GM12878 (cell line): Measurements from ENCODE around the gene AEBP1. TPM values are rescaled to one million over a fixed set of nuclear protein-coding genes. Genes with fewer than 3 reads are reported as not detected.

Experiments
- ATAC-seq: fragments of 200-7000 bp; cut with Tn5 transposase; 3 replicates; pipeline ENCODE4 v1.9.1; 2020; ENCODE audit warnings: mild to moderate bottlenecking, moderate library complexity
- BruUV-seq: library from RNA; stranded (reverse); fragments of 400-500 nt; replicated peaks from 2 replicates; lab custom pipeline; 2021; lab: Mats Ljungman, UMichigan
- CTCF ChIA-PET: fragments of 300-600 bp; sonication (Branson Sonifier 250); formaldehyde crosslinking; extraction: SDS; loops from one replicate; lab custom pipeline; 2021; ENCODE audit warnings: inconsistent platforms; lab: Yijun Ruan, JAX
- POLR2A ChIA-PET: fragments of 350-600 bp; formaldehyde crosslinking; extraction: SDS; loops from one replicate; lab custom pipeline; 2021; ENCODE audit warnings: inconsistent platforms; lab: Charles Lee
- RAD21 ChIA-PET: fragments of 300-600 bp; sonication (Branson Sonifier 250); formaldehyde crosslinking; loops from one replicate; lab custom pipeline; 2023; ENCODE audit warnings: antibody characterized with exemption; ENCODE audit not compliant: unreplicated experiment; lab: Charles Lee
- SMC1A ChIA-PET: fragments of 300-600 bp; sonication (Branson Sonifier 250); formaldehyde crosslinking; loops from one replicate; lab custom pipeline; 2023; ENCODE audit not compliant: unreplicated experiment, uncharacterized antibody; lab: Charles Lee
- DNase-seq: peaks from one replicate; pipeline ENCODE4 v3.0.0-alpha.2; 2011; ENCODE audit warnings: low read depth, low spot score
- FAIRE-seq: peaks from 3 replicates; lab custom pipeline; 2011; peaks lifted over from hg19 to GRCh38; lab: Jason Lieb, UNC
- H2AFZ ChIP-seq: 2 replicates; pipeline ENCODE4 v1.6.0; 2011; ENCODE audit warnings: low read depth, low read length, control low read depth; ENCODE audit not compliant: control insufficient read depth
- H3K27ac ChIP-seq: 2 replicates; pipeline ENCODE4 v1.5.1; 2011; ENCODE audit warnings: control low read depth; ENCODE audit not compliant: control insufficient read depth, insufficient read depth
- H3K27me3 ChIP-seq, 2 experiments: replicated peaks in 1 of 2; 2 replicates each; pipeline versions ENCODE4 v1.6.0 to v1.6.1; 2011; ENCODE audit warnings: low read length in 1 of 2; ENCODE audit not compliant: control insufficient read depth in 2 of 2, insufficient read depth in 2 of 2
- H3K36me3 ChIP-seq, 2 experiments: 2 replicates each; pipeline ENCODE4 v1.5.1; 2011; ENCODE audit warnings: low read length in 1 of 2; ENCODE audit not compliant: control insufficient read depth in 2 of 2, insufficient read depth in 2 of 2
- H3K4me1 ChIP-seq: 2 replicates; pipeline ENCODE4 v1.6.1; 2011; ENCODE audit warnings: mild to moderate bottlenecking, low read length, moderate library complexity, mixed read lengths; ENCODE audit not compliant: control insufficient read depth, insufficient read depth
- H3K4me2 ChIP-seq: 2 replicates; pipeline ENCODE4 v1.6.0; 2011; ENCODE audit warnings: control low read depth; ENCODE audit not compliant: control insufficient read depth, insufficient read depth
- H3K4me3 ChIP-seq: fragments of 200-600 bp; sonication (generic); 2 replicates; pipeline ENCODE4 v1.5.1; 2016
- H3K79me2 ChIP-seq: 2 replicates; pipeline ENCODE4 v1.6.0; 2011; ENCODE audit warnings: low read length; ENCODE audit not compliant: control insufficient read depth, insufficient read depth
- H3K9ac ChIP-seq: 2 replicates; pipeline ENCODE4 v1.8.0; 2011; ENCODE audit warnings: low read length, control low read depth, mixed read lengths; ENCODE audit not compliant: control insufficient read depth, insufficient read depth
- H3K9me3 ChIP-seq: replicated peaks from 3 replicates; pipeline ENCODE4 v1.5.1; 2011; ENCODE audit warnings: mild to moderate bottlenecking, low read length; ENCODE audit not compliant: control insufficient read depth, insufficient read depth
- H4K20me1 ChIP-seq: 2 replicates; pipeline ENCODE4 v1.6.0; 2011; ENCODE audit not compliant: control insufficient read depth, insufficient read depth
- EED ChIP-seq: sonication (generic); IDR thresholded peaks from 2 replicates; pipeline ENCODE4 v1.6.1; 2016; ENCODE audit warnings: antibody characterized with exemption, low read depth
- ETV6 ChIP-seq, 2 experiments: fragments of 450-650 bp in 1 of 2; IDR thresholded peaks in 1 of 2; conservative IDR thresholded peaks in 1 of 2; 2 replicates each; pipeline ENCODE4 v1.6.1; 2014; ENCODE audit warnings: antibody characterized with exemption in 1 of 2, borderline replicate concordance in 1 of 2, low read depth in 1 of 2, mild to moderate bottlenecking in 1 of 2, moderate library complexity in 1 of 2
- HDGF ChIP-seq: fragments of 450-650 bp; IDR thresholded peaks from 2 replicates; pipeline ENCODE4 v1.6.1; 2016; ENCODE audit warnings: antibody characterized with exemption
- NFIC ChIP-seq: IDR thresholded peaks from 2 replicates; pipeline ENCODE4 v1.6.1; 2012; ENCODE audit warnings: low read depth, mild to moderate bottlenecking, inconsistent platforms, low read length, moderate library complexity
- PAX8 ChIP-seq: fragments of 450-650 bp; IDR thresholded peaks from 2 replicates; pipeline ENCODE4 v1.6.1; 2017; ENCODE audit warnings: mild to moderate bottlenecking, moderate library complexity
- POLR2AphosphoS2 ChIP-seq: IDR thresholded peaks from 2 replicates; pipeline ENCODE4 v1.6.1; 2011; ENCODE audit warnings: low read depth, mild to moderate bottlenecking, low read length, improper control_type of control experiment, moderate library complexity
- POLR2AphosphoS5 ChIP-seq: IDR thresholded peaks from 2 replicates; pipeline ENCODE4 v1.6.1; 2011; ENCODE audit warnings: mild to moderate bottlenecking, low read length, inconsistent platforms
- RAD21 ChIP-seq: IDR thresholded peaks from 2 replicates; pipeline ENCODE4 v1.6.1; 2011; ENCODE audit warnings: mild to moderate bottlenecking, low read depth, low read length, moderate library complexity; ENCODE audit not compliant: insufficient read depth
- SIX5 ChIP-seq: IDR thresholded peaks from 2 replicates; pipeline ENCODE4 v1.6.1; 2011; ENCODE audit warnings: mild to moderate bottlenecking, low read depth, low read length, moderate library complexity; ENCODE audit not compliant: severe bottlenecking
- SP1 ChIP-seq: IDR thresholded peaks from one replicate; pipeline ENCODE4 v1.6.1; 2011; ENCODE audit warnings: low read depth, low read length
- STAT3 ChIP-seq: IDR thresholded peaks from 2 replicates; pipeline ENCODE4 v1.6.1; 2011; ENCODE audit warnings: low read depth, low read length, improper control_type of control experiment
- SUPT20H ChIP-seq: IDR thresholded peaks from 2 replicates; pipeline ENCODE4 v1.6.1; 2011; ENCODE audit warnings: low read depth, mild to moderate bottlenecking, low read length, moderate library complexity, borderline replicate concordance; ENCODE audit not compliant: control insufficient read depth
- TCF3 ChIP-seq: IDR thresholded peaks from 2 replicates; pipeline ENCODE4 v1.6.1; 2012; ENCODE audit warnings: low read depth, mild to moderate bottlenecking, low read length, borderline replicate concordance; ENCODE audit not compliant: insufficient read depth
- TCF7 ChIP-seq: IDR thresholded peaks from 2 replicates; pipeline ENCODE4 v1.6.1; 2014; ENCODE audit warnings: antibody characterized with exemption, borderline replicate concordance
- YY1 ChIP-seq: IDR thresholded peaks from 2 replicates; pipeline ENCODE4 v1.6.1; 2011; ENCODE audit warnings: low read depth, mild to moderate bottlenecking, low read length
- WGBS: methylation state at CpG from one replicate; pipeline ENCODE4 v1.1.6; 2016; ENCODE audit warnings: low lambda C conversion rate; ENCODE audit not compliant: insufficient replicate concordance, insufficient coverage; ENCODE audit errors: missing lambda C conversion rate; 5-methylcytosine and 5-hydroxymethylcytosine counted together
- in situ Hi-C: fragments of 300-500 bp; cut with MboI; formaldehyde crosslinking; loops from 9 replicates; pipeline ENCODE4 v1.14.3; 2018; ENCODE audit warnings: mixed read lengths
- intact Hi-C: fragments of 100-400 bp; cut with micrococcal nuclease; formaldehyde crosslinking; loops from one replicate; pipeline ENCODE4 v1.14.2; 2022; ENCODE audit not compliant: unreplicated experiment
- polyA plus RNA-seq, 11 experiments: library from polyadenylated mRNA; depleted of rRNA in 4 of 11; unstranded in 6 of 11; stranded (reverse) in 5 of 11; fragments of >200 nt; fragmentation: Nextera tagmentation in 4 of 11; fragmentation: Illumina TruSeq in 1 of 11; extraction: Ambion mirVana in 4 of 11; extraction: Trizol in 1 of 11; gene quantifications; 1 replicate in 1 of 11; 2 replicates in 10 of 11; pipeline versions ENCODE4 v1.2.1 to v1.2.3, GENCODE V29; 2011 to 2016; ENCODE audit warnings: inconsistent platforms in 2 of 11, missing spikeins in 2 of 11, low read depth in 1 of 11
- total RNA-seq, 4 experiments: library from RNA; depleted of rRNA in 3 of 4; stranded (reverse); fragments of >200 nt in 3 of 4; fragmentation: Illumina TruSeq in 1 of 4; extraction: Trizol in 1 of 4; gene quantifications; 2 replicates each; pipeline versions ENCODE4 v1.2.1 to v1.2.3, GENCODE V29; 2013 to 2021

The AEBP1 gene
- total and polyA plus RNA-seq, 10 of the 15 experiments (the other 5 are each of a cell fraction or from before 2014, with no cell fraction given) = 0.06 to 0.23 (median 0.11) TPM; not detected in 5

DNA sequence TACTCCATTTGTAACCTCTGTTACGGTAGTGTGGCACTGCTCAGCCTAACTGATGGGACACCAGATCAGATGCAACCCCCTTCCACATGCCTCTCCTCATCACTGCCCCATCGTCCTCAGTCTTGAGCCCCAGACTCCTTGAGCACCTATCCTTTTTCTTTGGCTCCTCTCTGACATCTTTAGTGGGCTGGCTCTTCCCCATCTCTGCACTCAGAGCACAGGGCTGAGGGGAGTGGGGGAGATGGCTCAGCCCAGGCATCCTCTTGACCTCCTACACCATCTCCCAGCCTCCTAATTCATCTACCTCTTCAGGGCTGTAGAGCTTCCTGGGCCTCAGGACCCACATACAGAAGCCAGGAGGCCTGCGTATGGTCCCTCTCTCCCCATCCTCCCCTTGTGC lies 20.3 kb upstream of the AEBP1 start:
- in situ Hi-C loops = no loop called here
- peaks cover 14% of the 10 kb centered on the region for H3K4me1 ChIP-seq
- no peaks in the 10 kb centered on the region for H3K9me3 ChIP-seq
- ChIA-PET CTCF (interaction anchor here (2.9 kb wide), 1 partner anchor 13 kb away, joined by 9 read pairs; no protein-coding TSS in a partner anchor), RAD21 (no interaction called here), SMC1A (interaction anchor here (0.7 to 0.8 kb wide), 2 partner anchors 14 to 111 kb away, joined by 3 read pairs; no protein-coding TSS in a partner anchor), POLR2A (no interaction called here)
- TF ChIP-seq NFIC = no peak
- TF ChIP-seq TCF3 = no peak
- no peak for TF ChIP-seq STAT3
- no peak for TF ChIP-seq ETV6 (conservative IDR thresholded peaks at IDR 0.05 in 1 of 2, IDR thresholded peaks at IDR 0.05 in 1 of 2; ENCODE audit: borderline replicate concordance in 1 of 2, low read depth in 1 of 2)
- no peak for TF ChIP-seq SIX5
- TF ChIP-seq SP1 = no peak
- no peak for TF ChIP-seq EED
- TF ChIP-seq HDGF = no peak
- TF ChIP-seq POLR2AphosphoS5 = no peak
- TF ChIP-seq PAX8 = no peak
- TF ChIP-seq YY1 = no peak
- no peak for TF ChIP-seq SUPT20H
- TF ChIP-seq POLR2AphosphoS2 = no peak
- no peak for TF ChIP-seq TCF7
- TF ChIP-seq RAD21 = no peak
- no peak for DNase-seq
- no peak for FAIRE-seq
- intact Hi-C loops = loop anchor here (2.0 kb wide), 1 partner anchor 39 kb away; the partner anchor contains the start of gene POLD2
- H3K9ac ChIP-seq = no peak overlapping the region
- peaks cover 22% of the 10 kb centered on the region for H3K79me2 ChIP-seq
- H3K27ac ChIP-seq = no peak overlapping the region
- peaks cover 0 to 6% of the 10 kb centered on the region in 2 experiments; a peak in 3 of 4 replicates for H3K36me3 ChIP-seq
- H3K4me3 ChIP-seq = no peak overlapping the region
- no peak for ATAC-seq
- H3K4me2 ChIP-seq = no peak overlapping the region
- H3K27me3 ChIP-seq = no peaks in the 10 kb centered on the region
- WGBS = 85% methylated on average over 3 of the region's 3 CpGs
- no peaks in the 10 kb centered on the region for H4K20me1 ChIP-seq
- no peak overlapping the region for H2AFZ ChIP-seq
- BruUV-seq = no TSS peak
